OCI-LY1 (cell line): ENCODE data around the gene USF2.

Experiments used
- CTCF ChIP-seq: fragments of 200-600 bp; sonication (generic), shearing (Covaris generic); IDR thresholded peaks from 2 replicates; pipeline ENCODE4 v1.5.1; 2017; ENCODE audit warnings: mild to moderate bottlenecking, antibody characterized with exemption, low read length, moderate library complexity, mixed read lengths
- EZH2 ChIP-seq: fragments of 200-600 bp; sonication (generic), shearing (Covaris generic); IDR thresholded peaks from 2 replicates; pipeline ENCODE4 v1.8.0; 2017; ENCODE audit warnings: borderline replicate concordance, mixed run types, mild to moderate bottlenecking, antibody characterized with exemption, low read length, moderate library complexity, mixed read lengths

- TF ChIP-seq CTCF, result no peak
- TF ChIP-seq EZH2, result no peak
Measured at GRCh38 chr19:35232912-35233311, 35.9 kb upstream of the USF2 start.
